HCEC 1CT (cell line): ENCODE data around the gene KDM6B.
A peak's percentile ranks its signal among the peaks of the same experiment; 100 is the strongest.

Experiments used
- DNase-seq: peaks from one replicate; pipeline ENCODE4 v3.0.0-alpha.2; 2017

Gene KDM6B

DNA sequence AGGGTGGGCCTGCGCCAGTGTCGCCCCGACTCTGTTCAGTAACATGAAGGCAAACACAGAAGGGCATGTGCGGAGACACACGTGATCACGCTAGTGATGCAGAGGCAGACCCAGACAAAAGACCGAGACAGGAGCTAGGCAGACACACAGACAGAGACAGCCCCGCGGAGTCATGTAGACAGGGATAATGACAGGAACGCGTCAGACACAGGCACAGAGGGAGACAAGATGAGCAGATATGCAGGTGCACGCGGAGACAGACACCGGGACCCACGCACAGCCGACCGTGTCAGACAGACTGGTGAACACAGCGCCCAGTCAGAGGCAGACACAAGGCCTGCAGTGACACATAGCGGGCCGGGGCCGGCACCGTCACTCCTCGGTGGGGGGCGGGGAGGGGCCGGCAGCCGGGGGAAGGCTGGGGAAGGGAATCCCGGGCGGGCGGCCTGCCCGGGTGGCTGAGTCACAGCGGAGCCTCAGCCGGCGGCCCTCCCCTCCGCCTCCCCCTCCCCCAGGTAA lies 7.4 kb downstream of the KDM6B start:
- peak; percentile 78 for DNase-seq

DNA sequence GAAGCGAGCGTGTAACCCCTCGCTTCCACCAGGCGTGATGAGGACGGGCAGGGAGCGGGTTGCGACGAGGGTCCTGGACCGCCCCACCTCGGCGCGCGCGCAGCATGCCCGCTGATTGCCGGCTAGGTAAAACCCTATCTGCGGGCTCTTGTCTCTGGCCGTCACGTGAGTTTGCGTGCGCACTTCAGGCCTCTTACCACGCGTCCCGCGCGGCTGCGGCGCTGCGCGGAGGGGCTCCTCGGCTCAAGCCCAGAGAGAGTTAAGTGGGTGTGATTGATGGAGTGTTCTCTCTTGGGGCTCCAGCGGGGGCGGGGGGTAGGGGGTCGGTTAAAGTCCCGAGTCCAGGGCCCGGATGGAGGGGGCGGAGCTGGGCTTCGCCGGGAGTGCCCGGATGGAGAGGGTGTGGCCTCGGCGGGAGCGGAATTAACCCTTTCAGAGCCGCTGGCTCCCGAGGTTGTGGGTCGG lies 7.9 kb downstream of the KDM6B start:
- peak; percentile 73 for DNase-seq

DNA sequence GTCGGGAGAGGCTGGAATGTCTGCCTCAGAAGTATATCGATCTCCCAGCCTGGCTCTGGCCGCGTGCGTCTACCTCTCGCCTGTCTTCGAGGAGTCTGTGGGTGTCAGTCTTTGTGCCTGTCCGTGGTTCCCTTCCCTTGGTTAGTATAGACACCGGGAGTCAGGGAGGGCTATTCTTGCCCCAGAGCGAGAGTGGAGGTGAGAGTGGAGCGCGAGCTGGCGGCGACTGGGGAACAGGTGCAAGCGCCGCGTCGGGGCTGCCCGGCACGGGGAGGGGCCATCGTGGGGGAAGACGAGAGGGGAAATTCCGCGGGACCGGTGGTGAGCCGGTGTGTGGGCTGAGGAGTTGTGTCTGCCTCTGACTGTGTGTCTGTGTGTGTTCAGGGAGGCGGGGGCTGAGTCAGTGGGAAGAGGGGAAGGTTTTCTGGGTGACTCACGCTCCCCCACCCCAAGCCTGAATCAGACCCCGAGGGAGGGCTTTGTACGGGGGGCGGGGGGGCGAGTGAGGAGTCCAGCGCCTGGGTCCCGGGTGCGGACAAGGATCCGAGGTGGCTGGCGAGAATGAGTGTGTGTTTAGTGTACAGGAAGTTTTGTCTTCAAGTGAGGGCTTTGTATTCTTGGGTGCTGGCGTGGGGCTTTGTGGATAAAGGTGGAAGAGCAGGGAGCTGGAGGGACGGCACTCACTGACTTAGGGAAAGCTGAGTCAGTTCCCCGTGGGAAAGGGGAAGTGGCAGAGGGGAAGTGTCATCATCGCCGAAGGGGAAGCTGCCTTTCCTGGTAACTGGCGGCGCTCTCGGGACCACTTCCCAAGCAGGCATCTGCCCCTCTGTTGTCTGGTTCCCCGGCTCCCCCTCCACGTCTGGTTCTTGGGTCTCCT lies 8.6 kb downstream of the KDM6B start:
- DNase-seq = peak; percentile 84

DNA sequence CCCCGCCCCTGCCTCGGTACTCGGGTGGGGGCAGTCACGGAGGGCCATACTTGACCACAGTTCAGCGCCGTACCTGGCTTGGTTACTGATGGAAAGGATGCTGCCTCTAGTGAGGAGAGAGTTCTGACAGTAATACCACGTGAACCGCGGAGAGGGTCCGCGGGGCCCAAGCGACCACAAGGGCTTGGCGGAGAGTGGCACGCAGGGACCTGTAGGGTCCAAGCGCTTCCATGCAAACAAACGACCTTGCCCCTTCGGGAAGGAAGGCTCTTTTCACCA lies 9.2 kb downstream of the KDM6B start:
- no peak for DNase-seq

DNA sequence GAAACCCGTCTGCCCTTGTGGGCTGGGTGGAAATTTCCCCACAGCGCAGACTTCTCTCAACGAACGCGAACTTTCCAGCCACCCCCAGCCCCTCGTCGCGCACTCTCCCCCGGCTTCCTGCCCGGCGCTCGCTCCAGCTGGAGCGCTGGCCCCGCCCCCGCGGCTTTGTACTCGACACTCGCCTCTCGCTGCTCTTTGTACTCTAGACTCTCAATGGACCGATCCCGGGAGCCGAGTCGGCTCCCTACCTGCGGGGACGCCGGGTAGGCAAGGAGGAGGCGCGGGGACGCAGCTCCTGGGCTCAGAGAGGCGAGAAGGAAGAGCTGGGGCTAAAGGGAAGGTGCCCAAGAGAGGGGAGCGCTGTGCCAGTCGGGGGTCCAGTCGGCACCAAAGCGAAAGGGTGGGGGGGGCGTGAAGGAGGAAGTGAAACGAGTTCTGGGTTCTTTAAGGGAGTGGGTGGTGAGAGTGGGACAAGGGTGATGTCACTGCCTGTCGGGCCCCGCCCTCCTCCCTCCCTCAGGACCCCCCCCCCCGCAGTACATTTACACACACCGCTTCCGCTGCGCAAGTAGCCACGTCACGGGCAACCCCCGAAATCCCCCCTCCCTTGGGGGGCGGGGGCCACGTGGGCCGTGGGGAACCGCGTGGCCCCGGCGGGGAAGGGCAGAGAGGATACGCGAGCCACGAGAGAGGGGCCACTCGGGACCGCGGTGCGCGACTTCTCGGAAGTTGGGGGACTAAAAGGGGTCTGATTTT lies 9.7 kb downstream of the KDM6B start:
- DNase-seq = peak; percentile 73

DNA sequence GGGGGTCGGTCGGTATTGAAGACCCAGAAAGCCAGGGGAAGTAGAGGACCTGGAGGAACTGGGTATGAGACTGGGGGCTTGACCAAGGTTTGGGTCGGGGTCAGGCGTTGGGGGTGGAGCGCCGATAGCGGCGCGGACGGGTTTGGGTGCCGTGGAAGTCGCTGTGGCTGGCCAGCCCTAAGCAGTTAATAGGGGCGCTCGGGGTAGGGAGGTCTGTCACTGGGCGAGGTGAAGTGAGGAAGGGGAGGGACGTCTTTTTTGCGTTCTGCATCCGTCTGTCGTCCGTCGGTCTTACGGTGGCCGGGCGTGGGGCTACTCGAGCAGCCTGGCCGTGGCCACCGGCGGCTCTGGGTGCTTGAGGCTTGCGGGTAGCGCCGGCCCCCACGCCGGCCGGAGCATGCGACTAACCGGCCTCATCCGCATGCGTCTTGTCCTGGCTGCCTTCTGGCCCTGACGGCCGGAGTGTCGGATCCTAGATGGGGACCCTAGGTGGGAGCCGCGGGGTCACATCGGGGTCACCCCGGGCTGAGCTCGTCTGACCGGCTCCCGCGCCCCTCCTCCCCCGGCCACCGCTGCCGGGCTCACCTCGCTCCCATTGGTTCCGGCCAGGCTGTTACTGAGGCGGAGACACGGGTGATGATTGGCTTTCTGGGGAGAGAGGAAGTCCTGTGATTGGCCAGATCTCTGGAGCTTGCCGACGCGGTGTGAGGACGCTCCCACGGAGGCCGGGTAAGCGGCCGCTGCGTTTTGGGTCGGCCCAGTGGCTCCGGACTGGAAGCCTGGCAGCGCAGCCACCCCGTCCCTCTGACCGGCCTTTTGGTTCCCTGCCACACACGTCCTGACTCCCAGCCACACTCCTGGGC lies 10.5 kb downstream of the KDM6B start:
- peak; percentile 93 for DNase-seq

DNA sequence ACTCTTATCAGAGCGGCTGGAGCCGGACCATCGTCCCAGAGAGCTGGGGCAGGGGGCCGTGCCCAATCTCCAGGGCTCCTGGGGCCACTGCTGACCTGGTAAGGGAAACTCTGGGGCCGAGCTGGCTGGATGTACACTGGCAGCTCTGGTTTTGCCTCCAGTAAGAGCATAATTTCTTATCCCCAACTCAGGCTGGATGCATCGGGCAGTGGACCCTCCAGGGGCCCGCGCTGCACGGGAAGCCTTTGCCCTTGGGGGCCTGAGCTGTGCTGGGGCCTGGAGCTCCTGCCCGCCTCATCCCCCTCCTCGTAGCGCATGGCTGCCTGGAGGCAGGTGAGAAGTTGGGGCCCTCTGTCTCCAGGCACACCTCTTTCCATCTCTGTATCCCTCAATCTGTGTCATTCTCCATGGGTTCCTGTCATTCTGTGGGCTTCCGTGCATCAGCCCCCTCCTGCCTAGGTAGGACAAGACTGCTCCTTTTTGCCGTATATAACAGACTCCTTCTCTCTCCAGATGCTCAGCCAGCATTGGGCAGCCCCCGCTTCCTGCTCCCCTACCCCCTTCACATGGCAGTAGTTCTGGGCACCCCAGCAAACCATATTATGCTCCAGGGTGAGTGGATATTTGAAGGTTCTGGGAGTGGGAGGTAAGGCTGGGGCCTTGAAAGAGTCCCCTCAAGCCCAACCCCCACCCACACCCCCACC lies 11.5 kb downstream of the KDM6B start:
- no peak for DNase-seq

DNA sequence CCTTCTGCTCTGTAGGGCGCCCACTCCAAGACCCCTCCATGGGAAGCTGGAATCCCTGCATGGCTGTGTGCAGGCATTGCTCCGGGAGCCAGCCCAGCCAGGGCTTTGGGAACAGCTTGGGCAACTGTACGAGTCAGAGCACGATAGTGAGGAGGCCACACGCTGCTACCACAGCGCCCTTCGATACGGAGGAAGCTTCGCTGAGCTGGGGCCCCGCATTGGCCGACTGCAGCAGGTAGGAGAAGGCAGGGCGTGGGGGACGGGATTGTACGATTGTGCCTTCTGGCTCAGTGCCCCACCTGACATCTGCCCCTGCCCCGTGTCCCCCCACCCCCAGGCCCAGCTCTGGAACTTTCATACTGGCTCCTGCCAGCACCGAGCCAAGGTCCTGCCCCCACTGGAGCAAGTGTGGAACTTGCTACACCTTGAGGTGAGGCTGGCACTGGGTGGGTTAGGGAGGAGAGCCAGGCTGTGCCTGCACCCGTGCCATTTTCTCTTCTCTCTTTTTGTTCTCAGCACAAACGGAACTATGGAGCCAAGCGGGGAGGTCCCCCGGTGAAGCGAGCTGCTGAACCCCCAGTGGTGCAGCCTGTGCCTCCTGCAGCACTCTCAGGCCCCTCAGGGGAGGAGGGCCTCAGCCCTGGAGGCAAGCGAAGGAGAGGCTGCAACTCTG lies 12.2 kb downstream of the KDM6B start:
- no peak for DNase-seq

DNA sequence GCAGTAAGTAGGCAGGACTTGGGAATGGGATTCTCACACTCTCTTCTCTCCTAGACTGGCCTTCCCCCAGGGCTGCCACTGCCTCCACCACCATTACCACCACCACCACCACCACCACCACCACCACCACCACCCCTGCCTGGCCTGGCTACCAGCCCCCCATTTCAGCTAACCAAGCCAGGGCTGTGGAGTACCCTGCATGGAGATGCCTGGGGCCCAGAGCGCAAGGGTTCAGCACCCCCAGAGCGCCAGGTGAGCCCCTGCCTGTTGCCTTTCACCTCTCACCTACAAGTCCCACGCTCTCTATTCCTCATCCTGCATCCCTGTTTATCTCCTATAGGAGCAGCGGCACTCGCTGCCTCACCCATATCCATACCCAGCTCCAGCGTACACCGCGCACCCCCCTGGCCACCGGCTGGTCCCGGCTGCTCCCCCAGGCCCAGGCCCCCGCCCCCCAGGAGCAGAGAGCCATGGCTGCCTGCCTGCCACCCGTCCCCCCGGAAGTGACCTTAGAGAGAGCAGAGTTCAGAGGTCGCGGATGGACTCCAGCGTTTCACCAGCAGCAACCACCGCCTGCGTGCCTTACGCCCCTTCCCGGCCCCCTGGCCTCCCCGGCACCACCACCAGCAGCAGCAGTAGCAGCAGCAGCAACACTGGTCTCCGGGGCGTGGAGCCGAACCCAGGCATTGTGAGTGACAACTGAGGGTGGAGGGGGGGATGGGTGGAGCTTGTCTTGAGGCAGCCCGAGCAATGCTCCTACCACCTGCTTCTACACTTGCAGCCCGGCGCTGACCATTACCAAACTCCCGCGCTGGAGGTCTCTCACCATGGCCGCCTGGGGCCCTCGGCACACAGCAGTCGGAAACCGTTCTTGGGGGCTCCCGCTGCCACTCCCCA lies 13.0 kb downstream of the KDM6B start:
- no peak for DNase-seq

DNA sequence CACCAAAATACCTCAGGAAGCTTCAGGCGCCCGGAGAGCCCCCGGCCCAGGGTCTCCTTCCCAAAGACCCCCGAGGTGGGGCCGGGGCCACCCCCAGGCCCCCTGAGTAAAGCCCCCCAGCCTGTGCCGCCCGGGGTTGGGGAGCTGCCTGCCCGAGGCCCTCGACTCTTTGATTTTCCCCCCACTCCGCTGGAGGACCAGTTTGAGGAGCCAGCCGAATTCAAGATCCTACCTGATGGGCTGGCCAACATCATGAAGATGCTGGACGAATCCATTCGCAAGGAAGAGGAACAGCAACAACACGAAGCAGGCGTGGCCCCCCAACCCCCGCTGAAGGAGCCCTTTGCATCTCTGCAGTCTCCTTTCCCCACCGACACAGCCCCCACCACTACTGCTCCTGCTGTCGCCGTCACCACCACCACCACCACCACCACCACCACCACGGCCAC lies 14.1 kb downstream of the KDM6B start:
- no peak for DNase-seq

DNA sequence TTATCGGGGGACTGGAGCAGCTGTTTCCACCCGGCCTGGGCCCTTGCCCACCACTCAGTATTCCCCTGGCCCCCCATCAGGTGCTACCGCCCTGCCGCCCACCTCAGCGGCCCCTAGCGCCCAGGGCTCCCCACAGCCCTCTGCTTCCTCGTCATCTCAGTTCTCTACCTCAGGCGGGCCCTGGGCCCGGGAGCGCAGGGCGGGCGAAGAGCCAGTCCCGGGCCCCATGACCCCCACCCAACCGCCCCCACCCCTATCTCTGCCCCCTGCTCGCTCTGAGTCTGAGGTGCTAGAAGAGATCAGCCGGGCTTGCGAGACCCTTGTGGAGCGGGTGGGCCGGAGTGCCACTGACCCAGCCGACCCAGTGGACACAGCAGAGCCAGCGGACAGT lies 14.7 kb downstream of the KDM6B start:
- DNase-seq = no peak

DNA sequence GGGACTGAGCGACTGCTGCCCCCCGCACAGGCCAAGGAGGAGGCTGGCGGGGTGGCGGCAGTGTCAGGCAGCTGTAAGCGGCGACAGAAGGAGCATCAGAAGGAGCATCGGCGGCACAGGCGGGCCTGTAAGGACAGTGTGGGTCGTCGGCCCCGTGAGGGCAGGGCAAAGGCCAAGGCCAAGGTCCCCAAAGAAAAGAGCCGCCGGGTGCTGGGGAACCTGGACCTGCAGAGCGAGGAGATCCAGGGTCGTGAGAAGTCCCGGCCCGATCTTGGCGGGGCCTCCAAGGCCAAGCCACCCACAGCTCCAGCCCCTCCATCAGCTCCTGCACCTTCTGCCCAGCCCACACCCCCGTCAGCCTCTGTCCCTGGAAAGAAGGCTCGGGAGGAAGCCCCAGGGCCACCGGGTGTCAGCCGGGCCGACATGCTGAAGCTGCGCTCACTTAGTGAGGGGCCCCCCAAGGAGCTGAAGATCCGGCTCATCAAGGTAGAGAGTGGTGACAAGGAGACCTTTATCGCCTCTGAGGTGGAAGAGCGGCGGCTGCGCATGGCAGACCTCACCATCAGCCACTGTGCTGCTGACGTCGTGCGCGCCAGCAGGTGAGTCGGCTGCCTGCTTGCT lies 15.2 kb downstream of the KDM6B start:
- DNase-seq = no peak

DNA sequence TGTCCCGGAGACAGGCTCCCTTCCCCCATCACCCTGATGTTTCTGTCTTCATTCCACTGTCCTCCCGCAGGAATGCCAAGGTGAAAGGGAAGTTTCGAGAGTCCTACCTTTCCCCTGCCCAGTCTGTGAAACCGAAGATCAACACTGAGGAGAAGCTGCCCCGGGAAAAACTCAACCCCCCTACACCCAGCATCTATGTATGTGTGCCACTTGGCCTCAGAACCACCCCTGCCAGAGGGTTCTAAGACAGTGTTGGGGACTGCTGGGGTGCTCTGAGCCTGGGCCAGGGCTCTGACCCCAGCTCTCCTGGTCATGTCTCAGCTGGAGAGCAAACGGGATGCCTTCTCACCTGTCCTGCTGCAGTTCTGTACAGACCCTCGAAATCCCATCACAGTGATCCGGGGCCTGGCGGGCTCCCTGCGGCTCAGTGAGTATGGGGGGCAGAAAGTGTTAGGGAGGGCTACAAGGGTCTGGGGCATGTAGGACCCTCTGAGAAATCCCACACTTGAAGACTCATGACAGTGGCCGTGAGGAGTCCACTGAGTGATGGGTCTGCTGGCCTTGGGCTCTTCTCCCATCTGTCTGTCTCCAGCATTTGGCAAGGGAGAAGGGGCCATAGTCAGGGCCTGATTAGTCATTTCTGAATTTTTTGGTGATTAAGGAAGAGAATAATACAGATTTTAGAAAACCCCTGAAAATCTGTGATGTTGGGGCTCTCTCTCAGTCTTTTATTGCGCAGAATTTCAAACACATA lies 15.9 kb downstream of the KDM6B start:
- DNase-seq = no peak

DNA sequence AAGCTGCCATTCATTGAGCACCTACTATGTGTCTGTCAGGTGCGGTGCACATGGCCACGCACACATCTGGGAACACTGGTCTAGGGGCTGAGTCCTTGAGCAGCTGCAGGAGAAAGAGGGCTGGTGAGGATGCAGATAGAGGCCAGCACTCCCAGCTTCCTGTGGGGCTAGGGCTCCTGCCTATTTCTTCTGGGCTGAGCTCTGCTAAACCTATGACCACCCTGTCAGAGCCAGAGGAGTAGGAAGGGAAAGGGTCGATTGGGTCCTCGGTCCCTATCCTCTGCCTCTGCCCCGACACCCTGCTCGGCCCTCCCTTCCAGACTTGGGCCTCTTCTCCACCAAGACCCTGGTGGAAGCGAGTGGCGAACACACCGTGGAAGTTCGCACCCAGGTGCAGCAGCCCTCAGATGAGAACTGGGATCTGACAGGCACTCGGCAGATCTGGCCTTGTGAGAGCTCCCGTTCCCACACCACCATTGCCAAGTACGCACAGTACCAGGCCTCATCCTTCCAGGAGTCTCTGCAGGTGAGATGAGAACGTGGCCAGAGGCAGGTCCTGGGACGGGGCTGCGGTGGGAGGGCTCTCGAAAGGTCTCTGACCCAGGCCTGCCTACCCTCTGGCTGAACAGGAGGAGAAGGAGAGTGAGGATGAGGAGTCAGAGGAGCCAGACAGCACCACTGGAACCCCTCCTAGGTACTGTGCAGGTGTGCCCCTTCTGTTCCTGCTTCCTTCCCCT lies 16.9 kb downstream of the KDM6B start:
- DNase-seq = no peak

DNA sequence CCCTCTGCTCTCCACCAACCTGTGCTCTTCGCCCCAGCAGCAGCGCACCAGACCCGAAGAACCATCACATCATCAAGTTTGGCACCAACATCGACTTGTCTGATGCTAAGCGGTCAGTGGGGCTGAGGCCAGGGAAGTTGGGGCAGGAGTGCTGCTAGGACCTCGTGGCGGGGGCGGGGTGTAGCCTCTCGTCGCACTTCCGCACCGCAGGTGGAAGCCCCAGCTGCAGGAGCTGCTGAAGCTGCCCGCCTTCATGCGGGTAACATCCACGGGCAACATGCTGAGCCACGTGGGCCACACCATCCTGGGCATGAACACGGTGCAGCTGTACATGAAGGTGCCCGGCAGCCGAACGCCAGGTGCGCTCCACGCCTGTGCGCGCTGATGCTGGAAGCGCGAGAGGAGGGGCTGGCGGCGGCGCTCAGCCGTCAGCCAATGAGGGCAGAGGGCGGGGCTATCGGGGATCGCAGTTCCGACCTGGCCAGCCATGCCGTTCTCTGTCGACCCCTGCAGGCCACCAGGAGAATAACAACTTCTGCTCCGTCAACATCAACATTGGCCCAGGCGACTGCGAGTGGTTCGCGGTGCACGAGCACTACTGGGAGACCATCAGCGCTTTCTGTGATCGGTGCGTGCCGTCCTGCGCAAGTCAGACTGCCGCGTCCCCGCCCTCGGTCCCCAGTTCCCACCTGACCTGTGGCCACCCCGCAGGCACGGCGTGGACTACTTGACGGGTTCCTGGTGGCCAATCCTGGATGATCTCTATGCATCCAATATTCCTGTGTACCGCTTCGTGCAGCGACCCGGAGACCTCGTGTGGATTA lies 17.6 kb downstream of the KDM6B start:
- DNase-seq = peak; percentile 55

DNA sequence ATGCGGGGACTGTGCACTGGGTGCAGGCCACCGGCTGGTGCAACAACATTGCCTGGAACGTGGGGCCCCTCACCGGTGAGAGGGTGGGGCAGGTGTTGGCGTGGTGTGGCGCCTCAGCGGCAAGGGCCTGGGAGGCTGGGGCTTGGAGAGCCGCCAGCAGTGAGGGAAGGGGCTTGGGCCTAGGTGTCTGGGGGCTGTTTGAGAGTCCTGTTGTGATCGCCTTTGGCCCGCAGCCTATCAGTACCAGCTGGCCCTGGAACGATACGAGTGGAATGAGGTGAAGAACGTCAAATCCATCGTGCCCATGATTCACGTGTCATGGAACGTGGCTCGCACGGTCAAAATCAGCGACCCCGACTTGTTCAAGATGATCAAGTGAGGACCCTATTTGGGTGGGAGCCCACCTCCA lies 18.2 kb downstream of the KDM6B start:
- DNase-seq = no peak

DNA sequence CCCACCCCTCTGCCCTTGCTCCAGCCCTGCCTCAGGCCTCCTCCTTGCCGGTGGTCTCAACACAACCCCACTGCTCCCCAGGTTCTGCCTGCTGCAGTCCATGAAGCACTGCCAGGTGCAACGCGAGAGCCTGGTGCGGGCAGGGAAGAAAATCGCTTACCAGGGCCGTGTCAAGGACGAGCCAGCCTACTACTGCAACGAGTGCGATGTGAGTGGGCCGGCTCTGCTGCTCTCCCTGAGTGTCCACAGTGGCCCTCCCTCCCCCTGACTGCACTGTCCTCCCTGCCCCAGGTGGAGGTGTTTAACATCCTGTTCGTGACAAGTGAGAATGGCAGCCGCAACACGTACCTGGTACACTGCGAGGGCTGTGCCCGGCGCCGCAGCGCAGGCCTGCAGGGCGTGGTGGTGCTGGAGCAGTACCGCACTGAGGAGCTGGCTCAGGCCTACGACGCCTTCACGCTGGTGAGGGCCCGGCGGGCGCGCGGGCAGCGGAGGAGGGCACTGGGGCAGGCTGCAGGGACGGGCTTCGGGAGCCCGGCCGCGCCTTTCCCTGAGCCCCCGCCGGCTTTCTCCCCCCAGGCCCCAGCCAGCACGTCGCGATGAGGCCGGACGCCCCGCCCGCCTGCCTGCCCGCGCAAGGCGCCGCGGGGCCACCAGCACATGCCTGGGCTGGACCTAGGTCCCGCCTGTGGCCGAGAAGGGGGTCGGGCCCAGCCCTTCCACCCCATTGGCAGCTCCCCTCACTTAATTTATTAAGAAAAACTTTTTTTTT lies 19.1 kb downstream of the KDM6B start:
- DNase-seq = no peak
